Prostate gland (tissue), 2 donors: Measurements from ENCODE around the gene OVCH1. TPM values are rescaled to one million over a fixed set of nuclear protein-coding genes. Genes with fewer than 3 reads are reported as not detected.

Experiments
- DNase-seq: peaks from one replicate; pipeline ENCODE4 v3.0.0-alpha.2; 2019; ENCODE audit warnings: low spot score
- H3K27ac ChIP-seq, 2 donors: fragments of 200-600 bp; sonication (generic); 2 replicates each; pipeline ENCODE4 v1.5.1; 2017 to 2019
- H3K27me3 ChIP-seq: fragments of 200-600 bp; sonication (generic); replicated peaks from 2 replicates; pipeline ENCODE4 v1.5.1; 2019; ENCODE audit not compliant: insufficient read depth
- H3K36me3 ChIP-seq, 2 donors: fragments of 200-600 bp; sonication (generic); 1 replicate in 1 of 2; 2 replicates in 1 of 2; pipeline versions ENCODE4 v1.5.1 to v1.8.1; 2017 to 2019
- H3K4me1 ChIP-seq: fragments of 200-600 bp; sonication (generic); replicated peaks from 2 replicates; pipeline ENCODE4 v1.5.1; 2019
- H3K4me3 ChIP-seq, 2 donors: fragments of 200-600 bp; sonication (generic); 2 replicates each; pipeline ENCODE4 v1.5.1; 2017 to 2019
- H3K9me3 ChIP-seq: fragments of 200-600 bp; sonication (generic); 2 replicates; pipeline ENCODE4 v1.5.1; 2017
- POLR2A ChIP-seq: fragments of 450-650 bp; IDR thresholded peaks from one replicate; pipeline ENCODE4 v1.6.1; 2016; ENCODE audit warnings: antibody characterized with exemption, mild to moderate bottlenecking
- POLR2AphosphoS5 ChIP-seq: sonication (generic); formaldehyde crosslinking; IDR thresholded peaks from one replicate; pipeline ENCODE4 v1.6.1; 2017; ENCODE audit warnings: antibody characterized with exemption
- WGBS: methylation state at CpG from one replicate; pipeline ENCODE4 v1.1.5; 2018; 5-methylcytosine and 5-hydroxymethylcytosine counted together
- intact Hi-C: fragments of 100-400 bp; cut with DNase I; formaldehyde crosslinking; loops from one replicate; pipeline ENCODE4 v1.14.2; 2022
- total RNA-seq, 2 donors: library from RNA; depleted of rRNA; stranded (reverse); fragments of >200 nt; gene quantifications; one replicate each; pipeline ENCODE4 v1.1.0, GENCODE V29; 2016
- TF ChIP-seq, protein P1 (sequence below), 4 experiments: fragments of 200-600 bp in 2 of 4; fragments of 450-650 bp in 2 of 4; sonication (generic) in 2 of 4; IDR thresholded peaks; 1 replicate in 3 of 4; 2 replicates in 1 of 4; pipeline ENCODE4 v1.5.1; 2016 to 2019; ENCODE audit warnings: antibody characterized with exemption in 4 of 4, mild to moderate bottlenecking in 2 of 4, moderate library complexity in 2 of 4

The OVCH1 gene
- total RNA-seq, 2 donors from 2014 or later, result not detected

DNA sequence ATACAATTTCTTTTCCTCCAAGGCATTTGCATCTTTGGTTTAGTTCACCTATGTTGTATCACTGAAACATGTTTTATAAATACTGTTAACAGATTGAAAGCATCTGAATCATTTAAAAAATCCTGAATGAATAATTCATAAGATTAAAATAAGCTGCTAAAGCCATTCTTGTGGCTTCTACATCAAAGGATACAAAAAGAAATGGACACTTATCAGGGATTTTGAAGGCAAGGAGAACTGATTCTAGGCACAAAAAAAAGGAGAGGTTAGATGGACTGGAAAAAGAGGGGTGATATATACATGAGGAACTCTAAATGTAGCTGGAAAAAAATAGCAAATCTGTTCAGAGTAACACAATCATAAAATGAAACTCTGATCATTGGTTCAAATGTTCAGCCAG is 5.8 kb upstream of the OVCH1 start:
- Histone ChIP-seq H3K27ac (no peak overlapping the region), H3K27me3 (no peaks in the 10 kb centered on the region), H3K9me3 (no peaks in the 10 kb centered on the region), H3K36me3 (no peaks in the 10 kb centered on the region), H3K4me3 (no peak overlapping the region), H3K4me1 (no peaks in the 10 kb centered on the region)
- TF ChIP-seq, protein P1, sequence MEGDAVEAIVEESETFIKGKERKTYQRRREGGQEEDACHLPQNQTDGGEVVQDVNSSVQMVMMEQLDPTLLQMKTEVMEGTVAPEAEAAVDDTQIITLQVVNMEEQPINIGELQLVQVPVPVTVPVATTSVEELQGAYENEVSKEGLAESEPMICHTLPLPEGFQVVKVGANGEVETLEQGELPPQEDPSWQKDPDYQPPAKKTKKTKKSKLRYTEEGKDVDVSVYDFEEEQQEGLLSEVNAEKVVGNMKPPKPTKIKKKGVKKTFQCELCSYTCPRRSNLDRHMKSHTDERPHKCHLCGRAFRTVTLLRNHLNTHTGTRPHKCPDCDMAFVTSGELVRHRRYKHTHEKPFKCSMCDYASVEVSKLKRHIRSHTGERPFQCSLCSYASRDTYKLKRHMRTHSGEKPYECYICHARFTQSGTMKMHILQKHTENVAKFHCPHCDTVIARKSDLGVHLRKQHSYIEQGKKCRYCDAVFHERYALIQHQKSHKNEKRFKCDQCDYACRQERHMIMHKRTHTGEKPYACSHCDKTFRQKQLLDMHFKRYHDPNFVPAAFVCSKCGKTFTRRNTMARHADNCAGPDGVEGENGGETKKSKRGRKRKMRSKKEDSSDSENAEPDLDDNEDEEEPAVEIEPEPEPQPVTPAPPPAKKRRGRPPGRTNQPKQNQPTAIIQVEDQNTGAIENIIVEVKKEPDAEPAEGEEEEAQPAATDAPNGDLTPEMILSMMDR (IDR thresholded peaks at IDR 0.05), result no peak
- no peak for TF ChIP-seq POLR2AphosphoS5
- TF ChIP-seq POLR2A, result no peak
- intact Hi-C loops, result no loop called here
- no peak for DNase-seq

DNA sequence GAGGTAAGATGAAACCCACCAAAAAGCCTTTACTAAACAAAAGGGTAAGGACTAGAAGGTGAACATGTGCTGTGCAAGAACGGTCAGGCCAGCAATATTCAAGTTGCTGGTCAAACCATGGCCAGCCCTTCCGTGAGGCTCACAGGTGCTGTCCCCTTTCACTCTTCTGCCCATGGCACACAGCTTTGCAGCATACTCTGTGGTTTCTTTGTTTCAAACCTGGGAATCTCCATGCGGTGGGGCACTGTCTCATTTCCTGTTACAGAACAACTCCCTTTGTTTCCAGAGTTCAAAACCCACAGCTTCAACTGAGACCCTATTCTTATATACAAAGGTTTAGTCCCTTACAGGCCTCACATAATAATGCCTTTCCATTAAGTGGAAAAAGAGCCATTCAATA is 1.7 kb upstream of the OVCH1 start:
- WGBS, result 88% methylated on average over 3 of the region's 3 CpGs

DNA sequence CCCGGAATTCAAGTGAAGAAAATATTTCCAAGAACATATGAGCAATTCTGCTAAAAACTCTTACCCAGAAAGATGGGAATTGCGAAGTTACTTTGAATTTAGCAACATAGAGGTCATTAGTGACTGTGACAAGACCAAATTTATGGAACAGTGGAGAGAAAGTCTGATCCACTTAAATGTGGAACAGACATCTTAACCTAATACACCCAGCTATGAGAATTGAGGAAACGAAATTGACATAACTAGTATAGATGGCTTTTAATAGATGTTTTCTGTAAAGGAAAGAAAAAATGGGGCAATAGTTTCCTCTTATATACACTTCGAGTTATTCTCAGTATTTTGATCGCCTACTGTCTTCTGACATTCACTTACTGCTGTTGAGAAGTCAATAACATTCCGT is 4.6 kb downstream of the OVCH1 start:
- Histone ChIP-seq H3K4me1 (no peaks in the 10 kb centered on the region), H3K27me3 (no peaks in the 10 kb centered on the region), H3K9me3 (no peaks in the 10 kb centered on the region), H3K36me3 (no peaks in the 10 kb centered on the region), H3K27ac (no peak overlapping the region), H3K4me3 (no peak overlapping the region)
- intact Hi-C loops, result no loop called here
- 95% methylated on average over 6 of the region's 6 CpGs for WGBS
- DNase-seq, result no peak
- TF ChIP-seq, protein P1 (IDR thresholded peaks at IDR 0.05), result no peak
- TF ChIP-seq POLR2AphosphoS5, result no peak
- no peak for TF ChIP-seq POLR2A

More for the DNA sequence above, 1.7 kb upstream of the OVCH1 start:
- no peaks in the 10 kb centered on the region for H3K27me3 ChIP-seq
- TF ChIP-seq POLR2AphosphoS5 (no peak), POLR2A (no peak)
- TF ChIP-seq, protein P1 (IDR thresholded peaks at IDR 0.05), result no peak
- no peaks in the 10 kb centered on the region for H3K4me1 ChIP-seq
- H3K4me3 ChIP-seq, result no peak overlapping the region
- H3K36me3 ChIP-seq, result no peaks in the 10 kb centered on the region
- intact Hi-C loops, result no loop called here
- no peak for DNase-seq
- H3K27ac ChIP-seq, result no peak overlapping the region
- no peaks in the 10 kb centered on the region for H3K9me3 ChIP-seq

DNA sequence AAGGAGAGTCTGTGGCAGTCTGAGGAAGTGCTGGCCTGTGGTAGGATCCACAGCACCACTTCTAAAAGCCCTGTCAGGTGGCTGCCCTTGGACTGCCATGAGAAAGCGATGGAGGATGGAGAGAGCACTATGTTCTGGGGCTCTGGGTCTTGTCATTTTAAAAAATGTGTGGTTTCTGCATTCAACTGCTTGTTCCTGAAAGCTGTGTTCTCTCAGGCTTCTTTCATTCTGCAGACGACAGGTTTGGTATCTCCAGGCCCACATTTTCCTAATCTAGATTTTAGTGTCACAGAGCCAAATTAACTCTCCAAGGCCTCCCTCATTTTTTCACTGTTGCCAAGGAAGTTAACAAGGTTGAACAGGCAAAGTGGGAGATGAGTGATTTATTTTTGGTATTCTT is 10.5 kb downstream of the OVCH1 start:
- TF ChIP-seq POLR2A (no peak), POLR2AphosphoS5 (no peak)
- TF ChIP-seq, protein P1 (IDR thresholded peaks at IDR 0.05), result no peak
- Histone ChIP-seq H3K36me3 (no peaks in the 10 kb centered on the region), H3K27me3 (no peaks in the 10 kb centered on the region), H3K4me1 (no peaks in the 10 kb centered on the region), H3K27ac (no peak overlapping the region), H3K9me3 (no peaks in the 10 kb centered on the region), H3K4me3 (no peak overlapping the region)
- WGBS, result 52% methylated on average over 2 of the region's 2 CpGs
- intact Hi-C loops, result no loop called here
- DNase-seq, result no peak

DNA sequence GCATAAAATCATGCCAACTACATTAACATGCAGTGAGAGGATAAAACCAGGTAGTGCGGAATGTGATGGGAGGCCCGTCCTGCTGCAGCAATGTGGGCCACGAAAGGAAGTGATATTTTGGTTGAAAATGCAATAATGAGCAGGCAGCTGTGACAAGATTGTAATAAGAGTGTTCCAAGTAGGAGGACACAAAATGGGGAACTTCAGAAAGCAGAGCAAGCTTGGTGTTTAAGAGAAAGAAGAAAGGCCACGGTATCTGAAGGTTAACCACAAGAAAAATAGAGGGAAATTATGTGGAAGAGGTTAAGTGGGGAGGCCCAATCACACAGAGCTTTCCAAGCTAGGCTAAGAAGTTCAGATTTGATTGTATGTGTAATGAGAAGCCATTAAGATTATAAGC is 34.3 kb downstream of the OVCH1 start:
- WGBS, result 91% methylated on average over 4 of the region's 4 CpGs

More for the DNA sequence above, 34.3 kb downstream of the OVCH1 start:
- DNase-seq, result no peak
- Histone ChIP-seq H3K36me3 (no peaks in the 10 kb centered on the region), H3K27me3 (no peaks in the 10 kb centered on the region), H3K9me3 (no peaks in the 10 kb centered on the region), H3K4me1 (no peaks in the 10 kb centered on the region), H3K27ac (no peak overlapping the region), H3K4me3 (no peak overlapping the region)
- intact Hi-C loops, result no loop called here
- TF ChIP-seq POLR2A (no peak), POLR2AphosphoS5 (no peak)
- TF ChIP-seq, protein P1 (IDR thresholded peaks at IDR 0.05), result no peak
